ENCODE results near the gene SIDT1.

The SIDT1 gene

GRCh38 chr3:113638910-113639309 lies 106.6 kb downstream of the SIDT1 start:
- no peak for DNase-seq

DNA sequence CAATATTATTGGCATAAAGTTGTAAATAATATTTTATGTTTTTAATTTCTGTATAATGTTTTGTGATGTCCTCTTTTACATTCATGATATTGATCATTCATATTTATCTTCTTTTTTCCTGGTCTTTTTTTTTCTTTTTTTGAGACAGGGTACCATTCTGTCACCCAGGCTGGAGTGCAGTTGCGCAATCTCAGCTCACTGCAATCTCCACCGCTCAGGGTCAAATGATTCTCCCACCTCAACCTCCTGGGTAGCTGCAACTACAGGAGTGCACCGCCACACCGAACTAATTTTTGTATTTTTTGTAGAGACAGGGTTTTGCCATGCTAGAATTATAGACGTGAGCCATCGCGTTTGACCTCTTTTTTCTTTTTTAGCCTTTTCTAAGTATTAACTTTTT lies 111.2 kb downstream of the SIDT1 start:
- no peak for DNase-seq

GRCh38 chr3:113648524-113648923 lies 116.2 kb downstream of the SIDT1 start:
- DNase-seq, result no peak

- no peak for DNase-seq
Observed at GRCh38 chr3:113649174-113649845, 117.0 kb downstream of the SIDT1 start.

- DNase-seq, result no peak
Observed at GRCh38 chr3:113654310-113654709, 122.0 kb downstream of the SIDT1 start.

- no peak for DNase-seq
Observed at GRCh38 chr3:113654851-113655250, 122.5 kb downstream of the SIDT1 start.

GRCh38 chr3:113658107-113658506 lies 125.8 kb downstream of the SIDT1 start:
- no peak for DNase-seq

- DNase-seq, result no peak
Observed at GRCh38 chr3:113659101-113659541, 126.8 kb downstream of the SIDT1 start.

DNA sequence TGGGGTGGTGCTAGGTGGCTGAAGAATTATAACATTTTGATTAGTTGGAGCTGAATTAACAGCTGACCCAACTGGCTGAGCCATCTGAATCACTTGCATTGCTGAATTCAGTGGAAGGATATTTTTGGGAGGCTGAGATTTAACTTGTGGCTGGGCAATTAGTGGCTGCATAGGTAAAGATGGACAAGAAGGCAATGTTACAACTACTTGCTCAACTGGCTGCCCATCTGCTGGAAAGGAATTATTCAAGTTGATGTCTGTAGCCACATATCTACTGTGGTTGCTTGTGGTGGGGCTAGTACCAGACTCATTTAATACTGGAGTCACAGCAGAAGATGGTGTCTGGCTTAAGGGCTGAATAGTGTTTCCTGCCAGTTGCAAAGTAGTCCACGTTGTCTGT lies 127.6 kb downstream of the SIDT1 start:
- no peak for DNase-seq

DNA sequence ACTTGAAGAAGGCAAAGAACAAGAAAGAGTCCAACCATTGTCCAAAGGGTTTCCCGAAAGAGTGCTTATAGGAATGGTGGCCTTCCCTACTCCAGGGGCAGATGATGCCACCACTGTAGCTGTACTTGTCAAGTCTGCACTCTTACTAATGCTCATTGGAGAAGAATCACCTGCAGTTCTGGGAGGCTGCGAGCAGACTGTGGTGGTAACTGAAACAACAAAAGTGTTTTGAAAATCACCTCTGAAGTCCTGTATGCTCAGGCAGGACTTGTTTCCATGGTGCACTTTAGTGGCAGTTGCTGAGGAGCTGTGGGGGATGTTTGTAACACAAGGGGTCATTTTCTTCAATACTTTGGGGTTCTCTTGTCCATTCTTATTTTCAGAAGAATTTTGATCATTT lies 128.1 kb downstream of the SIDT1 start:
- DNase-seq, result no peak

- no peak for DNase-seq
Observed at GRCh38 chr3:113660896-113661295, 128.5 kb downstream of the SIDT1 start.

GRCh38 chr3:113662824-113663223 lies 130.5 kb downstream of the SIDT1 start:
- DNase-seq, result no peak

DNA sequence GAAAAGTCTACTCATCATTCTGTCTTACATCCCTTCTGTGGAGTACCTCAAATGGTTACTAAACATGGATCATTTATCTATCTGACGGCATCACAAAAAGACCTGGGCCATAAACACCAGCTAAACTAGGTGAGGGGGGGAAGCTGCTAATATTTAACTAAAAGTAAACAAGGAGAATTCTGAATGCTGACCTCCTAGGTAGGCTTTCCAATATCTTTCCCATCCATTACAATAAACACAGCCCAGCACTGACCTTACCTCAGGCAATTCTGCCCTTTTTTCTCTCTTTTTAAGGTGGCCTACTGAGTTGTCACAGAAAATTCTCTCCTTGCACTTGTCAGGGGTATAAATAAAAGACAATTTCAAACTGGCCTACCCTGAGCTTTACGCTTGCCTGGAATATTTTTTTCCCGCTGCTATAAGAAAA lies 131.0 kb downstream of the SIDT1 start:
- DNase-seq, result no peak

- DNase-seq, result no peak
Observed at GRCh38 chr3:113663761-113664160, 131.4 kb downstream of the SIDT1 start.

DNA sequence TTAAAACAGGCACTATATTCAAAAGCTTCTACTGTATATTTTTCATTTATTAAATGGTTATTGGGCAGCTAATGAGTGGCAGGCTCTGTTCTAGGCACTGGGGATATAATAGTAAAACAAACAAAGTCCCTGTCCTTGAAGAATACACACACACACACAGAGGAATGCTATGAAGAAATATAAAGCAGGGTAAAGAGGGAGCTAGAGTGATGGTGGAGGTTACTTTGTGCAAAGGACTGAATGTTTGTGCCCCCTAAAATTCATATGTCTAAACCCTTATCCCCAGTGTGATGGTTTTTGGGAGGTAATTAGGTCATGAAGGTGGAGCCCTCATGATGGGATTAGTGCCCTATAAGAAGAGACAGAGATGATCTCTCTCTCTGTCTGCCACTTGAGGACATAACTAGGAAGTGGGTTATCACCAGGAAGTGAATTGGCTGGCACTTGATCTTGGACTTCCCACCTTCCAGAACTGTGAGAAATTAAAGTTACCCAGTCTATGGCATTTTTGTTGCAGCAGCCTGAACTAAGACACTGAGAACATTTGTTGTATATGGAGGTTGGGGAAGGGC lies 132.3 kb downstream of the SIDT1 start:
- DNase-seq, result no peak

DNA sequence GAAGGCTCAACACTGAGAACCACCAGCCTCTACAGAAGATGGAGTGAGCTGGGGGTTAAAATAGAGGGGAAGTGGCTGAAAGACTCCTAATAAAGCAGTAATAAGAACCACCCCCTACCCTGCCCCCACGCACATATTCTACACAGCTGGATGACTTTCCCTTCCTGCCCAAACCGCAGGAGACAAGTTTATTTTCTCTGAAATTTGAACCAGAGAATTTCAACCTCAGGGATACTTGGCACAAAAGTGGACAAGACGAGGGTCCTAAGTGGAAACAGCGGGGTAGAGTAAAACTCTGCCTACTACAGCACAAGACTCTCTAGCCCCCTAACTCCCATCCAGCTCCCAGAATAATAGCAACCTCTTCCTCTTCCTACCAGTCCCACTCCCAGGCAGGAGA lies 135.7 kb downstream of the SIDT1 start:
- DNase-seq, result no peak

GRCh38 chr3:113673593-113673992 lies 141.2 kb downstream of the SIDT1 start:
- no peak for DNase-seq

DNA sequence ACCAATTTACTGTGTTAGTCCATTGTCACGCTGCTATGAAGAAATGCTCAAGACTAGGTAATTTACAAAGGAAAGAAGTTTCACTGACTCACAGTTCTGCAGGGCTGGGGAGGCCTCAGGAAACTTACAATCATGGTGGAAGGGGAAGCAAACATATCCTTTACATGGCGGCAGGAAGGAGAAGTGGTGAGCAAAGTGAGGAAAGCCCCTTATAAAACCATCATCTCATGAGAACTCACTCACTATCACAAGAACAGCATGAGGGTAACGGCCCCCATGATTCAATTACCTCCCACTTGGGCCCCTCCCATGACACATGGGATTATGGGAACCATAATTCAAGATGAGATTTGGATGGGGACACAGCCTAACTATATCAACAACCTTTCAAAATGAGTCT lies 143.9 kb downstream of the SIDT1 start:
- DNase-seq, result no peak

- no peak for DNase-seq
Observed at GRCh38 chr3:113677737-113678136, 145.4 kb downstream of the SIDT1 start.

- no peak for DNase-seq
Observed at GRCh38 chr3:113678773-113679172, 146.4 kb downstream of the SIDT1 start.

Measured in bone marrow (tissue), 2 donors.